DND-41 (cell line): ENCODE results near the gene CAMLG.

ENCODE experiments used
- ATAC-seq: fragments of 200-7000 bp; cut with Tn5 transposase; 3 replicates; pipeline ENCODE4 v1.9.1; 2021; ENCODE audit warnings: low read depth; ENCODE audit not compliant: insufficient read depth
- DNase-seq: peaks from one replicate; pipeline ENCODE4 v3.0.0-alpha.2; 2020
- H2AFZ ChIP-seq: 2 replicates; pipeline ENCODE4 v1.6.0; 2012; ENCODE audit warnings: low read depth, low read length
- H3K27ac ChIP-seq: 2 replicates; pipeline ENCODE4 v1.5.1; 2012; ENCODE audit warnings: low read length, inconsistent platforms
- H3K27me3 ChIP-seq: fragments of 200-600 bp; sonication (generic); 2 replicates; pipeline ENCODE4 v1.6.0; 2012; ENCODE audit warnings: low read length, mild to moderate bottlenecking, inconsistent platforms; ENCODE audit not compliant: insufficient read depth, poor library complexity
- H3K36me3 ChIP-seq: 2 replicates; pipeline ENCODE4 v1.5.1; 2012; ENCODE audit warnings: low read length, inconsistent platforms; ENCODE audit not compliant: insufficient read depth
- H3K4me1 ChIP-seq: 2 replicates; pipeline ENCODE4 v1.5.1; 2012; ENCODE audit warnings: mild to moderate bottlenecking, low read length; ENCODE audit not compliant: insufficient read depth
- H3K4me2 ChIP-seq: 2 replicates; pipeline ENCODE4 v1.6.0; 2012; ENCODE audit warnings: mild to moderate bottlenecking, moderate library complexity, low read length, inconsistent platforms; ENCODE audit not compliant: insufficient read depth
- H3K4me3 ChIP-seq, 2 experiments: fragments of 200-600 bp in 1 of 2; shearing (Covaris generic) in 1 of 2; 2 replicates each; pipeline ENCODE4 v1.5.1; 2012 to 2016; ENCODE audit warnings: inconsistent platforms in 2 of 2, low read length in 2 of 2, mild to moderate bottlenecking in 2 of 2, low read depth in 1 of 2, moderate library complexity in 1 of 2
- H3K79me2 ChIP-seq: 2 replicates; pipeline ENCODE4 v1.6.0; 2012; ENCODE audit warnings: low read length, inconsistent platforms; ENCODE audit not compliant: insufficient read depth
- H3K9ac ChIP-seq: 2 replicates; pipeline ENCODE4 v1.6.0; 2012; ENCODE audit warnings: low read depth, mild to moderate bottlenecking, inconsistent platforms, low read length, moderate library complexity
- H3K9me3 ChIP-seq: 2 replicates; pipeline ENCODE4 v1.5.1; 2012; ENCODE audit warnings: low read length, moderate library complexity, mild to moderate bottlenecking, inconsistent platforms; ENCODE audit not compliant: insufficient read depth, severe bottlenecking
- H4K20me1 ChIP-seq: 2 replicates; pipeline ENCODE4 v1.6.0; 2012; ENCODE audit warnings: low read length; ENCODE audit not compliant: insufficient read depth
- EZH2 ChIP-seq: IDR thresholded peaks from 3 replicates; pipeline ENCODE4 v1.6.1; 2012; ENCODE audit warnings: borderline replicate concordance, low read depth, mild to moderate bottlenecking, moderate library complexity, low read length, inconsistent platforms; ENCODE audit not compliant: severe bottlenecking
- TF ChIP-seq, protein P1 (sequence below): IDR thresholded peaks from 2 replicates; pipeline ENCODE4 v1.5.1; 2012; ENCODE audit warnings: borderline replicate concordance, low read length, moderate library complexity, mild to moderate bottlenecking; ENCODE audit not compliant: poor library complexity, severe bottlenecking; ENCODE audit errors: extremely low read depth

The CAMLG gene

DNA sequence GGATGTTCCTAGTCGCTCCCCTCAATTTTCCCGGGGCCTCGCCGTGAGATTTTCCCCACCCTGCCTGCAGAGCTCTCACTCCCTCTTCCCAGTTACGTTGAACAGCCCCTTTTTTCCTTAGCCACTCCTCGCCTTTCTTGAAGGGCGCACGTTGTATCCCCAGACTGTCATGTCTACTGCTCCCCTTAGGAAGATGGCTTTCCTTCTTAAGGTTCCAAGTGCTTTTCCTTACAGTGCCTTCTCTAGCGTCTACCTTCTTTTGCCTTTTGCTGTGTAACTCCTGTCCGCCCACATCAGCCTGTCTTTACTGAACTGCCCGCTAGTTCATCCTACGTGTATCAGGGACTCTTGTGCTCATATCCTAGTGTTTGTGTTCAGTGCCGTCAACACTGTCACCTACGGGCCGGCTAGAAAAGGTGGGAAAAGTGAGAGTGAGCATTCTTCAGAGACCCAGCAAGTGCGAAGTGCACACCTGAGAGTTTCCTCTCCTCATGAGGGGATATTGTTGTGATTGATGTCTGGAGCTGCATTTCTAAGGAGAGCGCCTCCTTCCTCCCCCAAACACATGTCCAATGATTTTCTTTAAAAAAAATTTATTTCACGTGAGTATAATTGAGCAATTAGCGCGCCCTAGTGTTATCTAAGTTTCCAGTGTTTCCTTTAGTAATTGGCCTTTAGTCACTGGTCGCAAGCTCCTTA is 764 bp downstream of the CAMLG start:
- H4K20me1 ChIP-seq = peaks cover 11% of the 10 kb centered on the region; the same call in 1 of the 2 replicates
- DNase-seq = peak; percentile 29
- H3K4me2 ChIP-seq = peak overlapping the region; percentile 78
- H3K9ac ChIP-seq = peak overlapping the region; percentile 75
- peak overlapping the region; percentile 87 for H2AFZ ChIP-seq
- ATAC-seq = peak; percentile 23; the same call in 1 of the 3 replicates
- peaks cover 45% of the 10 kb centered on the region for H3K4me1 ChIP-seq
- H3K79me2 ChIP-seq = peaks cover 52% of the 10 kb centered on the region
- H3K27me3 ChIP-seq = no peaks in the 10 kb centered on the region
- no peaks in the 10 kb centered on the region for H3K9me3 ChIP-seq
- TF ChIP-seq, protein P1, sequence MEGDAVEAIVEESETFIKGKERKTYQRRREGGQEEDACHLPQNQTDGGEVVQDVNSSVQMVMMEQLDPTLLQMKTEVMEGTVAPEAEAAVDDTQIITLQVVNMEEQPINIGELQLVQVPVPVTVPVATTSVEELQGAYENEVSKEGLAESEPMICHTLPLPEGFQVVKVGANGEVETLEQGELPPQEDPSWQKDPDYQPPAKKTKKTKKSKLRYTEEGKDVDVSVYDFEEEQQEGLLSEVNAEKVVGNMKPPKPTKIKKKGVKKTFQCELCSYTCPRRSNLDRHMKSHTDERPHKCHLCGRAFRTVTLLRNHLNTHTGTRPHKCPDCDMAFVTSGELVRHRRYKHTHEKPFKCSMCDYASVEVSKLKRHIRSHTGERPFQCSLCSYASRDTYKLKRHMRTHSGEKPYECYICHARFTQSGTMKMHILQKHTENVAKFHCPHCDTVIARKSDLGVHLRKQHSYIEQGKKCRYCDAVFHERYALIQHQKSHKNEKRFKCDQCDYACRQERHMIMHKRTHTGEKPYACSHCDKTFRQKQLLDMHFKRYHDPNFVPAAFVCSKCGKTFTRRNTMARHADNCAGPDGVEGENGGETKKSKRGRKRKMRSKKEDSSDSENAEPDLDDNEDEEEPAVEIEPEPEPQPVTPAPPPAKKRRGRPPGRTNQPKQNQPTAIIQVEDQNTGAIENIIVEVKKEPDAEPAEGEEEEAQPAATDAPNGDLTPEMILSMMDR = peak; percentile 30
- TF ChIP-seq EZH2 = no peak
- H3K27ac ChIP-seq = peak overlapping the region; percentile 75
- peaks cover 31% of the 10 kb centered on the region for H3K36me3 ChIP-seq
- peak overlapping the region; percentile 56 to 77 for H3K4me3 ChIP-seq

DNA sequence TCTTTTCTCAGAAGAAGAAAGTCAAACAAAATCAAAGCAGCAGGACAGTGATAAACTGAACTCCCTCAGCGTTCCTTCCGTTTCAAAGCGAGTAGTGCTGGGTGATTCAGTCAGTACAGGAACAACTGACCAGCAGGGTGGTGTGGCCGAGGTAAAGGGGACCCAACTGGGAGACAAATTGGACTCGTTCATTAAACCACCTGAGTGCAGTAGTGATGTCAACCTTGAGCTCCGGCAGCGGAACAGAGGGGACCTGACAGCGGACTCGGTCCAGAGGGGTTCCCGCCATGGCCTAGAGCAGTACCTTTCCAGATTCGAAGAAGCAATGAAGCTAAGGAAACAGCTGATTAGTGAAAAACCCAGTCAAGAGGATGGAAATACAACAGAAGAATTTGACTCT is 2.7 kb downstream of the CAMLG start:
- peaks cover 58% of the 10 kb centered on the region for H3K79me2 ChIP-seq
- H3K27ac ChIP-seq = no peak overlapping the region
- no peaks in the 10 kb centered on the region for H3K9me3 ChIP-seq
- H3K27me3 ChIP-seq = no peaks in the 10 kb centered on the region
- H3K4me3 ChIP-seq = peak overlapping the region in 1 of 2 experiments; percentile 14; a peak in 1 of 4 replicates
- peaks cover 41% of the 10 kb centered on the region for H3K4me1 ChIP-seq
- H4K20me1 ChIP-seq = peaks cover 11% of the 10 kb centered on the region; the same call in 1 of the 2 replicates
- no peak overlapping the region for H3K9ac ChIP-seq
- TF ChIP-seq, protein P1 = no peak
- no peak for TF ChIP-seq EZH2
- ATAC-seq (no peak), DNase-seq (no peak)
- H2AFZ ChIP-seq = no peak overlapping the region
- peaks cover 39% of the 10 kb centered on the region for H3K36me3 ChIP-seq
- peak overlapping the region; percentile 47; the same call in 1 of the 2 replicates for H3K4me2 ChIP-seq

DNA sequence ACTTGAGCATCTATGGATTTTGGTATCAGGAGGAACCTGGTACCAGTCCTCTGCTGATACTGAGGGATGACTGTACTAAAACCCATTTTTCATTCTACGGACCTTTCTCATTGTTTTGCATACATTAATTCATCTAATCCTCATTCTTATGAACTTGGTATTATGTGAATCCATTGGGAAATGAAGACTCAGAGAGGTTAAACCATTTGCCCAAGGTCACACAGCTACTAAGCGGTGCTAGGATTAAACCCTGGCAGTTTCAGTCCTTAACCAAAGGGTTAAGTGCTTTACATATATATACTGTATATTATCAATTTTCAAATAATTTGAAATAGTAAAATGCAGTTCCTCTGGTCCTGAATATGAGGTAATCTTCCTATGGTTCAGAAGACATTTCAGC is 3.8 kb downstream of the CAMLG start:
- Histone ChIP-seq H3K36me3 (peaks cover 39% of the 10 kb centered on the region), H3K4me3 (no peak overlapping the region), H2AFZ (no peak overlapping the region), H3K27me3 (no peaks in the 10 kb centered on the region), H3K4me2 (peak overlapping the region; percentile 47; the same call in 1 of the 2 replicates), H3K9ac (no peak overlapping the region), H3K79me2 (peaks cover 58% of the 10 kb centered on the region), H3K27ac (no peak overlapping the region), H4K20me1 (peaks cover 11% of the 10 kb centered on the region; the same call in 1 of the 2 replicates), H3K9me3 (no peaks in the 10 kb centered on the region), H3K4me1 (peaks cover 41% of the 10 kb centered on the region)
- no peak for ATAC-seq
- TF ChIP-seq EZH2 = no peak
- TF ChIP-seq, protein P1 = no peak
- DNase-seq = no peak
